G401 (cell line): ENCODE measurements around the gene NELFE. TPM values are rescaled to one million over a fixed set of nuclear protein-coding genes. Genes with fewer than 3 reads are reported as not detected.
"Not testable (repeated sequence)": the region's sequence is repeated elsewhere in the genome, so short reads cannot be mapped to it uniquely, and the experiment has no call there.

Source experiments
- DNase-seq: peaks from one replicate; pipeline ENCODE4 v3.0.0-alpha.2; 2015; ENCODE audit warnings: low spot score
- in situ Hi-C: cut with HindIII; loops from 2 replicates; pipeline ENCODE4 v1.10.0; 2016; ENCODE audit warnings: low sequenced_read_pairs, mixed read lengths
- total RNA-seq: library from RNA; depleted of rRNA; stranded (reverse); fragments of >200 nt; shearing (Covaris generic); gene quantifications from 2 replicates; pipeline ENCODE4 v1.2.3, GENCODE V29; 2014; rRNA removed

Gene NELFE, protein sequence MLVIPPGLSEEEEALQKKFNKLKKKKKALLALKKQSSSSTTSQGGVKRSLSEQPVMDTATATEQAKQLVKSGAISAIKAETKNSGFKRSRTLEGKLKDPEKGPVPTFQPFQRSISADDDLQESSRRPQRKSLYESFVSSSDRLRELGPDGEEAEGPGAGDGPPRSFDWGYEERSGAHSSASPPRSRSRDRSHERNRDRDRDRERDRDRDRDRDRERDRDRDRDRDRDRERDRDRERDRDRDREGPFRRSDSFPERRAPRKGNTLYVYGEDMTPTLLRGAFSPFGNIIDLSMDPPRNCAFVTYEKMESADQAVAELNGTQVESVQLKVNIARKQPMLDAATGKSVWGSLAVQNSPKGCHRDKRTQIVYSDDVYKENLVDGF
- total RNA-seq, result 183 and 198 TPM in 2 replicates

DNA sequence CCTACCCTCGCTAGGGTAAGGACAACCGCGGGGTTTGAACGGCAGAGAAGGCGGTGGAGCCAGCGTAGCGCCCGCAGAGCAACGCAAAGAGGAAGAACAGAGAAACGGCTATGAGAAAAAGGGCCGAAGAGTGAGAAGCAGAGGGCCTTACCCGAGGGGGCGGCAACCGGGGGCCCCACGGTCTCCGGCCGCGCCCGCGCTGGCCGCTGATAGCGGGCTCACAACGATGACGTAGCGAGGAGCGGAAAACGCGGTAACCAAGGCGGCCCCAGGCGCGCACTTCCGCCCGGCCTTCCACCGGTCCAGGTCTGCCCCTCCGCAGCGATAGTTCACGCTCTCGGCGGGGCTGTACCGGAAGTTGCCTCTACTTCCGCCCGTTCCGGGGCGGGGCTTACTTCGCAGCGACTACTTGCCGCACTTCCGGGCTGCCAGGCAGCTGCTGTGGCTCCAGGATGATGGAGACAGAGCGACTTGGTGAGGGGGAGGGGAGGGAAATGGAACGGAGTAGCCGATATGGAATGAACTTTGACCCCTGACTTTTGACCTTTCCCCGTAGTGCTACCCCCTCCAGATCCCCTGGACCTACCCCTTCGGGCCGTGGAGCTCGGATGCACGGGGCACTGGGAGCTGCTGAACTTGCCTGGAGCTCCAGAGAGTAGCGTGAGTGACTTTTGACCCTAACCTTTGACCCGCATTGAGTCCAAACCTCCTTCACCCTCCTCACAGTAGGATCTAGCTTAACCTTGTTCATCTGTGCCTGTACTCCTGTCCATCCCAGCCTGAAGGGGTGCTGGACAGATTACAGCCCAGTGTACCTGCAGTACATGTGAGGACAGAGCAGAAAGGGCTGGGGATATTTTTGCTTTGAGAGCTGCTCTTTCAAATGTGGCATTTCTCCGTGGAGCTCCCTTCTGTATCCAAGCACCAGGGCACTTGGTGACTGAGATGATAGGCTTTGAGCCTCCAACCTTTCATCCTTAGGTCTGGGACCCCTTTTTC, at the start of gene NELFE, which contains the start of gene SKIC2:
TSS of gene NELFE (minus strand) at position 231 of the 999 bp plus-strand sequence. CDS start 525 bp downstream, outside the sequence.
TSS of gene SKIC2 (plus strand) at position 435 of the 999 bp plus-strand sequence. CDS start at position 453, 18 bp downstream.
- in situ Hi-C loops, result no loop called here

DNA sequence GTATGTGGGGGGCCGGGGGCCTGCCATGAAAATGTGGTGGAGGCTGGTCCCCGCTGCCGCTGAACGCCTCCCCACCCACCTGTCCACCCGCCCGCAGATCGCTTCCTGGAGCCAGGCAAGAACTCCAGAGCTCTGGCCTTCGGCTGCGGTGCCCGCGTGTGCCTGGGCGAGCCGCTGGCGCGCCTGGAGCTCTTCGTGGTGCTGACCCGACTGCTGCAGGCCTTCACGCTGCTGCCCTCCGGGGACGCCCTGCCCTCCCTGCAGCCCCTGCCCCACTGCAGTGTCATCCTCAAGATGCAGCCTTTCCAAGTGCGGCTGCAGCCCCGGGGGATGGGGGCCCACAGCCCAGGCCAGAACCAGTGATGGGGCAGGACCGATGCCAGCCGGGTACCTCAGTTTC, 49.3 kb upstream of the NELFE start:
- DNase-seq, in situ Hi-C loops: not testable (repeated sequence)

More for the DNA sequence above, at the start of gene NELFE, which contains the start of gene SKIC2:
- DNase-seq, result peak; percentile 98

DNA sequence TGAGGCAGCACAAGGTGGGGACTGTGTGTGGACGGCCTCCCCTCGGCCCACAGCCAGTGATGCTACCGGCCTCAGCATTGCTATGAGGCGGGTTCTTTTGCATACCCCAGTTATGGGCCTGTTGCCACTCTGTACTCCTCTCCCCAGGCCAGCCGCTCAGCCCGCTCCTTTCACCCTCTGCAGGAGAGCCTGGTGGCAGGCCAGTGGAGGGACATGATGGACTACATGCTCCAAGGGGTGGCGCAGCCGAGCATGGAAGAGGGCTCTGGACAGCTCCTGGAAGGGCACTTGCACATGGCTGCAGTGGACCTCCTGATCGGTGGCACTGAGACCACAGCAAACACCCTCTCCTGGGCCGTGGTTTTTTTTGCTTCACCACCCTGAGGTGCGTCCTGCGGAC, 48.3 kb upstream of the NELFE start:
- DNase-seq, in situ Hi-C loops: not testable (repeated sequence)

DNA sequence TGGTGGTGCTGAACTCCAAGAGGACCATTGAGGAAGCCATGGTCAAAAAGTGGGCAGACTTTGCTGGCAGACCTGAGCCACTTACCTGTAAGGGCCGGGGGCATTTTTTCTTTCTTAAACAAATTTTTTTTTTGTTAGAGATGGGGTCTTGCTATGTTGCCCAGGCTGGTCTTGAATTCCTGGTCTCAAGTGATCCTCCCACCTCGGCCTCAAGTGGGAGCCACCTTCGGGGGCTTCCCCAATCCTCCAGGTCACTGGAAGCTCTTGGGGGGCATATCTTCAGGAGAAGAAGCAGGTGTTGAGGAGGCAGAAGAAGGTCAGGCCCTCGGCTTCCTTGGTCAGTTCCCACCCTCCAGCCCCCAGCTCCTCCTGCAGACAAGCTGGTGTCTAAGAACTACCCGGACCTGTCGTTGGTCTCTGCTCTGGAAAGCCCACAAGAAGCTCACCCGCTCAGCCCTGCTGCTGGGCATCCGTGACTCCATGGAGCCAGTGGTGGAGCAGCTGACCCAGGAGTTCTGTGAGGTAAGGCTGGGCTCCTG, 47.3 kb upstream of the NELFE start:
- DNase-seq, in situ Hi-C loops: not testable (repeated sequence)

DNA sequence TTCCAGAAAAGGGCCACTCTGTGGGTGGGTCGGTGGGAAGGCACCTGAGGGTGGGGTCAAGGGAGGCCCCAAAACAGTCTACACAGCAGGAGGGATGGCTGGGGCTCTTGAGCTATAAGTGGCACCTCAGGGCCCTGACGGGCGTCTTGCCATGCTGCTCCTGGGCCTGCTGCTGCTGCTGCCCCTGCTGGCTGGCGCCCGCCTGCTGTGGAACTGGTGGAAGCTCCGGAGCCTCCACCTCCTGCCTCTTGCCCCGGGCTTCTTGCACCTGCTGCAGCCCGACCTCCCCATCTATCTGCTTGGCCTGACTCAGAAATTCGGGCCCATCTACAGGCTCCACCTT, 46.7 kb upstream of the NELFE start:
- DNase-seq, in situ Hi-C loops: not testable (repeated sequence)

DNA sequence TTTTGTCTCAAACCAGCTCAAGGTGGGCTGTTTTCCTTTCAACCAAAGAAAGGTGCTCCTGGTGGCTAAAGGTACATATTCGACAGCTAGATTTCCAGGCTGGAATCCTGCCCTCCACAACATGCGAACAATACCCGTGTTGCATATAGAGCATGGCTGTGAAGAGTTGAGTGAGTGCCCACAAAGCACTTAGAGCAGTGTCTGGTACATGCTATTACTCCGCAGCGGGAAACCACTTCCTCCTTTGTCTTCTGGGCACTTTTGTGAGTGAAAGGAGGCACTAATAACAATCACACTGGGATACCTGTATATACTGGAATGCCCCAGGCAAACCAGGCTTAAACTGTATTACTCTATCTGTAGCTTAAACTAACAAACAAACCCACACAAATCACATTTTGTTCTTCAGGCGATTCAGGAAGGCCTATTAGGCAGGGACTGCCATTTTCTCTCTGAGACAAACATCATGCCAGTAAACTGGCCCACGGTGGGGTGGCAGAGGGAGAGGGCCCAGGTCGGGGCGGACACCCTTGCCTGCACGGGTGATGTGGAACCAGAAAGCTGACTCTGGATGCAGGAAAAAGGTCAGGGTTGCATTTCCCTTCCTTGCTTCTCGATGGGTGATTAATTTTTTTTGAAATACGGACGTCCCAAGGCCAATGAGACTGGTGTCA, 46.2 kb upstream of the NELFE start:
- in situ Hi-C loops, DNase-seq: not testable (repeated sequence)

DNA sequence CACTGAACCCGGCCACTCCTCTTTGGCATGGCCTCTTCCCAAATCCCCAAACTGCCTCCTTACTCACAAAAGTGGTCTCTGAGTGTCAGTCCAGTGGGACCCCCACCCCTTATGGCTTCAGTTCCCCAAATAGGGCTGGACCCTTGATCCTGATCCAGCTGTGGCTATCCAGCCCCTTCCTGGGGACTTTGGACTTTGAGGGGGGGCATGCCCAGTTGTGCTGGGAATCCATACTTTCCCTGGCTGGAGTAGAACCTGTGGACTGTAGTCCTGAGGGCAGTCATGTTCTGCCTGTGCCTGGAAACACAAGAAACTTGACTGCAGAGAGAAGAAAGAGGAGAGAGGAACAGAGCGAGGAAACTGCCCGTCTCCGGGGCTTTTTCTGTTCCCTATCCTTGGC, 45.6 kb upstream of the NELFE start:
- DNase-seq, in situ Hi-C loops: not testable (repeated sequence)

DNA sequence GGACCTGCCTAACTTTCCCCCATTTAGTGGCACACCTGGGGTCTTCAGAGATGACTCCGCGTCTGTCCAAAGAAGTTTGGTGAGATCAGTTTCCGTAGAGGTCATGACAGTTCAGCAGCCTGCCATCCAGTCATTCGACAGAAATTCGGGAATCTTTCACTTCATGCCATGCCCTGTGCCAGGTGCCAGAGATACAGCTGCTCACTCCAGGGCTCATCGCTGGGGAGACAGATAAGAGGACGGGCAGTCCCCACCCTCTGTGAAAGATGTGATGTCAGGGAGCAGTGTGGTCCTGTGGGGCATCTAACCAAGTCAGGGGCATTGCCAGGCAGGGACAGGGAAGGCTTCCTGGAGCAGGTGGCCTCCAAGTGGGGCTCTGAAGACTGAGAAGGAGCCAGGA, 44.5 kb upstream of the NELFE start:
- in situ Hi-C loops, result not testable (repeated sequence)

DNA sequence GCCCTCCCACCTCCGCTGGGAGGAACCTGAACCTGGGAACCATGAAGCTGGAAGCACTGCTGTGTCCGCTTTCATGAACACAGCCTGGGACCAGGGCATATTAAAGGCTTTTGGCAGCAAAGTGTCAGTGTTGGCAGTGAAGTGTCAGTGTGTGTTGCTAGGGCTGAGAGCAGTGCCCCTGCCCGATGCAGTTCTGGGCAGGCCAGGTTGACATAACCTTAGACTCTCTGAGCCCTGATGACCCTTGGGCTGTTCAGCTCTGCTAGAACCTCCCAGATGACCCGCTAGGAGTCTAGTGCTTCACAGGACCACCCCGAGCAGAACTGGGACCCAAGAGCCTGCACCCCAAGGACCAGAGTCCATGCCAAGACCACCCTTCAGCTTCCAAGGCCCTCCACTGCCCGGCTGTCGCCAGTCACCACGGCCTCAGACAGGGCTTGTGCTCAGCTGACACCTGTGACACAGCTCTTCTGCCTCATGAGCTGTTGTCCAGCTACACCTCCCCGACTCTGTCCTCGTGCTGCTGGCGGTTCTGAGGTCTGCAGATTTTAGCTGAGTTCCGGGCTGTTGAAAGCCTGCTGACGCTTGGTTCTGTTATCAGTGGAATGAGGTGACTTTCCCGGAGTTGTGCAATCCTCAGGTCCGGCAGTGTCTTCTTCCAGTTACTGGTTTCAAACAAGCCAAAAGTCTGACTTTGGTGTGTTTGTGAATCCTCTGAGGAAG, 43.9 kb upstream of the NELFE start:
- DNase-seq, in situ Hi-C loops: not testable (repeated sequence)

More for the DNA sequence above, 44.5 kb upstream of the NELFE start:
- not testable (repeated sequence) for DNase-seq

DNA sequence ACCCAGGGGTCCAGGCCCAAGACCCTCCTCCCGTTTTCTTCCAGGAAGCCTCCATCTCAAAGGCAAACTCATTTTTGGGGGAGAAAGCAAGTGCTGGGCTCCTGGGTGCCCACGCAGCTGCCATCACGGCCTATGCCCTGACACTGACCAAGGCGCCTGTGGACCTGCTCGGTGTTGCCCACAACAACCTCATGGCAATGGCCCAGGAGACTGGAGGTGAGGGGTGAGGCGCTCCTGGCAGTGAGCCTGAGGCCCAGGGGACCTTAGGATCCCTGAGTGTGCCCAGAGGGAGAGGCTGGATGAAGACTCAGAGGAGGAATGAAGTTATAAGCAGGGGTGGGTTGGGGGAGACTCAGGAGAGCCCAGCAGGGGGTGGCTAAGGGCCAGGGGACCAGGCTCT, 37.6 kb upstream of the NELFE start:
- in situ Hi-C loops, DNase-seq: not testable (repeated sequence)

DNA sequence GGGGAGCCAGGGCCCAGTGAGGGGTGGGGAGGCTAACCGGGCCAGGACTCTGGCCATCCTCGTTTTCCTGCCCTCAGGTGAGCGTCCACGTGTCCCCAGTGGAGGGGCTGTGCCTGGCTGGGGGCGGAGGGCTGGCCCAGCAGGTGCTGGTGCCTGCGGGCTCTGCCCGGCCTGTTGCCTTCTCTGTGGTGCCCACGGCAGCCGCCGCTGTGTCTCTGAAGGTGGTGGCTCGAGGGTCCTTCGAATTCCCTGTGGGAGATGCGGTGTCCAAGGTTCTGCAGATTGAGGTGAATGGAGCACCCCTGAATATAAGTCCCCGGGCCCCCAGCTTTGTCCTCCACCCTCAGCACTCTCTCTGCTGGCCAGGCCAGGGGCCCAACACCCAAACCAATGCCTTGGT, 35.6 kb upstream of the NELFE start:
- in situ Hi-C loops, result not testable (repeated sequence)

DNA sequence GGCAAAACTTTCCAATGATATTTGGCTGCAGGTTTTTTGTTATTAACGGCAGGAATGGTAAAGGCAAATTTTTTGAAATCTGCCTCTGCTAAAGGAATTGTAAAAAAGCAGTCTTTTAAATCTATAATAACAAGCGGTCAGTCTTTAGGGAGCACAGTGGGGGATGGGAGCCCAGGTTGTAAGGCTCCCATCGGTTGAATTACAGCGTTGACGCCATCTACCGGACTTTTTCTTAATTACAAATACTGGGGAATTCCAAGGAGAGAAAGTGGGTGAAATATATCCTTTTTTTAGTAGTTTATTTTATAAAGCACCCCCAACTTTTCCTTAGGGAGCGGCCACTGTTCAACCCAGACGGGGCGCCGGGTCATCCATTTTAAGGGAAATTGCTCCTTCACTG, 30.6 kb upstream of the NELFE start:
- in situ Hi-C loops, DNase-seq: not testable (repeated sequence)

More for the DNA sequence above, 35.6 kb upstream of the NELFE start:
- not testable (repeated sequence) for DNase-seq

DNA sequence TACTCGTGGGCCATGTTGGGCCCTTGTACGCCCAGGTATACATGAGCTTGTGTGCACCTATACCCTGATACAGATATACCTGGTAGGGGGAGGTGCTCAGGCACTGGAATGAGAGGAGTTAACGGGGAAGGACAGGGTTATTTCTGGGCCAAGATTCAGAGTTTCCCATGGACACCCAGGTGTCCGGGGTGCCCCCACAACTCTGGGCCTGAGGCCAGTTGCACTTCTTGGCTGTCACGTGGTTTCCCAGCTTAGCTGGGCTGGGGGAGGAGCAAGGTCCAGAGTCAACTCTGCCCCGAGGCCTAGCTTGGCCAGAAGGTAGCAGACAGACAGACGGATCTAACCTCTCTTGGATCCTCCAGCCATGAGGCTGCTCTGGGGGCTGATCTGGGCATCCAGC, 23.0 kb upstream of the NELFE start, which contains the start of gene C4A:
TSS of gene C4A (plus strand) at position 314 of the 400 bp plus-strand sequence. CDS start at position 365, 51 bp downstream.
- DNase-seq, result not testable (repeated sequence)

DNA sequence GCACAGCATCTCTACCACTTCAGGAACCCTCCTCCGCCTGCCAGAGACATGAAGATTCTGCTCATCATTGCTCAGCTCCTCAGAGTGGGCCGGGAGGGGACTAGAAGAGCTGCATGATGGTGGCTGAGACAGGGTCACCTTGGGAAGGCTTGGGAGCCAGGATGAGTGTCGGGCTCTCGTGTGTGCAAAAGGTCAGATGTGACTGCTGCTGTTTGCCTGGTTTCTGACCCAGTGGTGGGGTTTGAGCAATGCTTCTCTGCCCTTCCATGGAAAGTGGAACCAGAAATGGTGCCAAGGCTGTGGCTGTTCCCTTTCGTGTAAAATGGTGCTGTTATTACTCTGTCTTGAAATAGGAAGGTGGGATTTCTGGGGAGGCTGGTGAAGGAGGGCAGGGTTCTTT, 22.2 kb upstream of the NELFE start:
- in situ Hi-C loops, DNase-seq: not testable (repeated sequence)

More for the DNA sequence above, 23.0 kb upstream of the NELFE start, which contains the start of gene C4A:
- in situ Hi-C loops, result not testable (repeated sequence)

DNA sequence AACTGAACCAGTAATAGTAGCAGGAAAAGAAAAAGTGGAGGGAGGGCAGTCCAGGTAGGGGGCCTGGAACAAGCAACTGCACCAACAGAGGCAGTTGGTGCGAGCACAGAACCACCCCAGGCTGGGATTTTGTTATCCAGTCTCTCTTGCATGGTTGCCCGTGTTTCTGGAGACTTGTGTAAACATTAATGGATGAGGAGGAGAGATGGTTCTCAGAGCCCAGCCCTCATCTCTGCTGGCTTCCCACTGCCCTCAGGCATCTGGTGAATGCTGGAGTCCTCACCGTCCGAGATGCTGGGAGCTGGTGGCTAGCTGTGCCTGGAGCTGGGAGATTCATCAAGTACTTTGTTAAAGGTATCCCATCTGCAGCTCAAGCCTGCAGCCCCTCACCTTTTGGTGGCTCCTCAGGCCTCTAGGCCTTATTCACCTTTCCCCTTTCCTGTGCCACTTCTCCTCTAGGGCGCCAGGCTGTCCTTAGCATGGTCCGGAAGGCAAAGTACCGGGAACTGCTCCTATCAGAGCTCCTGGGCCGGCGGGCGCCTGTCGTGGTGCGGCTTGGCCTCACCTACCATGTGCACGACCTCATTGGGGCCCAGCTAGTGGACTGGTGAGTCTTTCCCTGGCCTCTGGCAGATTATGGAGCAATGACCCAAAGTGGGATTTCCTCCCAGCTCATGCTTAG, 21.6 kb upstream of the NELFE start:
- DNase-seq, in situ Hi-C loops: not testable (repeated sequence)

DNA sequence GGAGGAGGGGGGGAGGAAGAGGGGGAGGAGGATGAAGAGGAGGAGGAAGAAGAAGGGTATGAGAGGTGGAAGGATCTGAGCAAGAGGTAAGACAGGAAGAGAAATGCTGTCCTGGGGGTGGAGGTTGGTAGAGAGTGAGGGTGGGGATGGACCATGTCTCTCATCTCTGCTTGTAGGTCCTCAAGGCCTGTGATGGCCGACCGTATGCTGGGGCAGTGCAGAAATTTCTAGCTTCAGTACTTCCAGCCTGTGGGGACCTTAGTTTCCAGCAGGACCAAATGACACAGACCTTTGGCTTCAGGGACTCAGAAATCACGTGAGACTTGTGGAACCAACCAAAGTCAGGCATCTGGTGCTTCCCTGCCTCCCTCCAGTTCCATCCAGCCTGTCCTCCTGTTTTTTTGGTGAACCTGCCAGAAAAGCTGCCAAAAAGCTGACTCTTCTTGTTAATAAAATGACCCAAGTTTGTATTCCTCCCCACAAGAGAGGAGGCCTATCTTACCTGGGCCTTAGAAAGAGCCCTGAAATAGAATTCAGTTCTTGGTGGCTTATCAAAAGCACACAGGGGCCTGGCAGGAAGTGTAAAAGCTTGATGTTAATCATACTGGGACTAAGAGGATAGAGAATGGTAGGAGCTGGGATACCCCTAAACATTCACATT, 20.6 kb upstream of the NELFE start:
- no peak for DNase-seq
- in situ Hi-C loops, result no loop called here

DNA sequence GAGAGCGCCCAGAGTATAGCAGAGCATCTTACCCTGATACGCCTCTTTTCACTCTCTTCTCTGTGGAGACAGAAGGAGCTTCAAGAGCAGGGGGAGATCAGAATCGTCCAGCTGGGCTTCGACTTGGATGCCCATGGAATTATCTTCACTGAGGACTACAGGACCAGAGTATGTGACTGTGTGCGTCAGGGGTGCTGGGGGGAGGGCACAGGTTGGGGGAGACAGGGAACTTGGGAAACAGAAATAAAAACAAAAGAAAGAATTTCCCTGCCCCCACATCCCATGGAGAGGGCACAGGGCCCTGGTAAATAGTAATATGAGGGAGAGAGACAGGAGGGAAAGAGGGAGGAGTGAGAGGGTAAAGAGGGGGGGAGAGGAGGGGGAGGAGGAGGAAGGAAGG, 20.1 kb upstream of the NELFE start:
- in situ Hi-C loops, result no loop called here
- DNase-seq, result no peak
